ENCODE measurements around the gene PRIM2.
"Not testable (repeated sequence)": the region's sequence is repeated elsewhere in the genome, so short reads cannot be mapped to it uniquely, and the experiment has no call there.

The PRIM2 gene

DNA sequence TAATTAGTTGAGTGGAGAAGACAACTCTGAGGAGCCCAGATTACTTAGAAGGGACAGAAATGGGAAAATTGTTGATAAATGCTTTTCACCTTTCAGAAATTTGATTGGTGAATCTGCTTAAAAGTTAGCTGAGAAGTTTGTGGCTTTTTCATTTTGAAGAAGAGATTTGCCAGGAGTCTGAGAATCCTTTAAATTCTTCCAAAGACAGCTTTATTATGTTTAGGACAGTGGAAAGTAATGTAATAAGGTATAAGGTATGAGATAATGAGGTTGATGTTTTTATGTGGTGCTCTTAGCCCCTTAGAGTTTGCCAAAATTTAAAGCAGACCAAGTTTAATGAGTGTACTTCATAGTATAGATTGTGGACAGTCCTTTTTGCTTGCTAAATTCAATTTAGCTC, 42.3 kb downstream of the PRIM2 start:
- H3K27ac Mint-ChIP-seq; H3K9me3 Mint-ChIP-seq; H3K36me3 Mint-ChIP-seq (ENCODE audit: low read depth); H3K27me3 Mint-ChIP-seq; H3K4me3 Mint-ChIP-seq; intact Hi-C loops (cut with micrococcal nuclease); H3K4me1 Mint-ChIP-seq (ENCODE audit: low read depth): not testable (repeated sequence)

DNA sequence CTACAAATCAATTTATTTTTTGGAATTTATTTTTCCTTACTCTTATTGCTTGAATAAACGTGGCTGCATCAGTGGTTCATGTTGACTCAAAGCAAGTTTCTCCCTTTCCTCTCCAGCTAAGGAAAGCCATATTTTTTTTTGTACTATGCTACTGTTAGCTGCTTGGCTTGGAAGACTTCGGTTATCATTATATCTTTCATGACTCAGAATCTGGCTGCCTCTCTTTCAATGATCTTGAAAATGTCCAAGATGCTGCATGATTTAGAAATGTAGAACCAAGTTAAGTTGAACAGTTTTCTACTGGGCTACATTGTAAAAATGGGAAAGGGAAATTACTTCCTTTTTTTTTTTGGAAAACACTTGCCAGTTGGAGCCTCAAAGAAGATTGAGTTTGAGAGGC, 44.9 kb downstream of the PRIM2 start:
- H3K27ac Mint-ChIP-seq; intact Hi-C loops (cut with micrococcal nuclease); H3K27me3 Mint-ChIP-seq; H3K36me3 Mint-ChIP-seq (ENCODE audit: low read depth); H3K9me3 Mint-ChIP-seq; H3K4me3 Mint-ChIP-seq; H3K4me1 Mint-ChIP-seq (ENCODE audit: low read depth): not testable (repeated sequence)

DNA sequence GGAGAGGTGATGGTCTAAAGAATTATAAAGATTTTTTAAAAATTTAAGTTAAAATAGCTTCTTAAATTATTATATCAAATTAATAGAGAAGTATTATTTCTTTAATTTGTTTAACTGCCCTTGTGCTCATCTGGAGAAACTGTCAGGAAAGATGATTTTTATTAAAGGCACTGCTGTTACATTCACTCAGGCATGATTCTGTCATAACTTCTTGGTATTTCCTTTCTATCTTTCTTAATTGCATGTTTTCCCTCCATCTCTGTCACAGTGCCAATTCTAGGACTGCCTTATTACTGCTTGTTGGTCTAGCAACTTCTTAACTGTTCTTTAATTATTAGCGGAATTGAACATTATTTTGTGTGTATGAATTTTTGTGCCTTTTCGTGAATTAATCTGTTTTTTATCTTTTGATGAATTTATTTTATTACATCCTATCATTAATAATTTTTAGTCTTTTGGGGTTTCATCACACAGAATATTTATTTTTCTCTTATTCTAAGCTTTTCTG, 47.7 kb downstream of the PRIM2 start:
- H3K27me3 Mint-ChIP-seq; H3K36me3 Mint-ChIP-seq (ENCODE audit: low read depth); H3K27ac Mint-ChIP-seq; H3K4me3 Mint-ChIP-seq; H3K9me3 Mint-ChIP-seq; H3K4me1 Mint-ChIP-seq (ENCODE audit: low read depth); intact Hi-C loops (cut with micrococcal nuclease): not testable (repeated sequence)

DNA sequence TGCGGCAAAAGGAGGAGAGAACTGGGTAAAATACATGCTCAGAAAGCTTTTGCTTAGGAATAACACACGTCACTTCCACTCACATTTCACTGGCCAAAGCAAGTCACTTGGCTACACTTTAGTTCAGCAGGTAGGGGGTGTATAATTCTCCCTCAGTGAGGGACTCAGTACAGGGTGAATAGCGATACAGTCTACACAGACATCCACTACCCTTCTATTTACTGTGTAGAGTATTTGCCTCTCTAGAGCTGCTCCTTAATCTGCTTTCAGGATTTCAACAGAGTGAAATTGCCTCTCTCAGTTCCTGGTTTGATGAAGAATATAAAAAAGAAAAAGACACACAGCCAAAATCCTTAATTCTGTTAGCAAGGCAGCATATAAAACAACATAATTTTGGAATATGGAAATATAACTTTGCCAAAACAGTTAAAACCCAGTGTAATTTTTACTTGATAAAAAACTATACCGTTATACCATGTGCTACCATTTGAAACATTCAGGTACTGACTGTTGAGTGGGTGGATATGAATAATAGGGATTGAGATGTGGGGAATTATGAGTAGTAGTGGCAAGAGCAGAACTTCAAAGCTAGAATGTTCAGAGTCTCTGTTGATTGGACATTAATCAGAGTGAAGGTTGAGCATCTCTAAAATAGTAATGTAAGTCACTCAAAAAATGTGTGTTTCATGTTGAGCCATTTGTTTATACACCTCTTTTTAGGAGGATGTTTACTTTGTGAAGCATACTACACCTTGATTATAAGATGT, 51.7 kb downstream of the PRIM2 start:
- intact Hi-C loops (cut with micrococcal nuclease): not testable (repeated sequence)

DNA sequence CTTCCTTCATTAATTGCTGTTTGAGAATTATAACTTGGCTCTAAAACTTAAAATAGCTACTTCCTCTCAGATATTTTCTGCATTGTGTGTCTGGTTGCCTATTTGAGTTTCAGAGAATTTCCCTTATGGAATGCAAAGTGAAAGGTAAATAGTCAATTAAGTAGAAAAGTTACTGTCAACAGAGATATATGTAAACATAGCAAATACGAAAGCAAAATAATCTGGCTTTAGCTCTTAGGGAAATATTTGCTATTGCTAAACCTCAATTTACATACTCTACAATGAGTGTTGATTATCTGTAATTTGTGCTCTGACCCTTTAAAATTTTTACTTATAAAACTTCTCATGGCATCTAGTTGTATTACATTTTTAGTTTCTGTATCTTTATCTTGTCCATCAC, 54.3 kb downstream of the PRIM2 start:
- H3K27ac Mint-ChIP-seq; intact Hi-C loops (cut with micrococcal nuclease); H3K9me3 Mint-ChIP-seq; H3K4me1 Mint-ChIP-seq (ENCODE audit: low read depth); H3K4me3 Mint-ChIP-seq; H3K27me3 Mint-ChIP-seq; H3K36me3 Mint-ChIP-seq (ENCODE audit: low read depth): not testable (repeated sequence)

More for the DNA sequence above, 51.7 kb downstream of the PRIM2 start:
- H3K9me3 Mint-ChIP-seq; H3K27ac Mint-ChIP-seq; H3K4me1 Mint-ChIP-seq (ENCODE audit: low read depth); H3K27me3 Mint-ChIP-seq; H3K36me3 Mint-ChIP-seq (ENCODE audit: low read depth); H3K4me3 Mint-ChIP-seq: not testable (repeated sequence)

- H3K9me3 Mint-ChIP-seq; H3K4me1 Mint-ChIP-seq (ENCODE audit: low read depth); H3K36me3 Mint-ChIP-seq (ENCODE audit: low read depth); H3K4me3 Mint-ChIP-seq; H3K27ac Mint-ChIP-seq; intact Hi-C loops (cut with micrococcal nuclease); H3K27me3 Mint-ChIP-seq: not testable (repeated sequence)
Observed at GRCh38 chr6:57374764-57375163, 57.3 kb downstream of the PRIM2 start.

- H3K27me3 Mint-ChIP-seq; H3K9me3 Mint-ChIP-seq; H3K27ac Mint-ChIP-seq; H3K4me3 Mint-ChIP-seq; intact Hi-C loops (cut with micrococcal nuclease); H3K4me1 Mint-ChIP-seq (ENCODE audit: low read depth): not testable (repeated sequence)
- H3K36me3 Mint-ChIP-seq (ENCODE audit: low read depth): peaks cover 13% of the 10 kb centered on the region
Observed at GRCh38 chr6:57376083-57376482, 58.7 kb downstream of the PRIM2 start.

- H3K9me3 Mint-ChIP-seq; H3K4me1 Mint-ChIP-seq (ENCODE audit: low read depth); H3K27ac Mint-ChIP-seq; H3K27me3 Mint-ChIP-seq; H3K4me3 Mint-ChIP-seq; intact Hi-C loops (cut with micrococcal nuclease): not testable (repeated sequence)
- peaks cover 28% of the 10 kb centered on the region for H3K36me3 Mint-ChIP-seq (ENCODE audit: low read depth)
Observed at GRCh38 chr6:57389038-57389592, 71.7 kb downstream of the PRIM2 start.

DNA sequence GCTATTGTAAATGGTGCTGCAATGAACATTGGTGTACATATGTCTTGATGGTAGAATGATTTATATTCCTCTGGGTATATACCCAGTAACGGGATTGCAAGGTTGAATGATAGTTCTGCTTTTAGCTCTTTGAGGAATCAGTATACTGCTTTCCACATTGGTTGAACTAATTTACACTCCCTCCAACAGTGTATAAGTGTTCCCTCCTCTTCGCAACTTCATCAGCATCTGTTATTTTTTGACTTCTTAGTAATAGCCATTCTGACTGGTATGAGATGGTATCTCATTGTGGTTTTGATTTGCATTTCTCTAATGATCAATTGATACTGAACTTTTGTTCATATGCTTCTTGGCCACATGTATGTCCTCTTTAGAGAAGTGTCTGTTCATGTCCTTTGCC, 73.4 kb downstream of the PRIM2 start:
- intact Hi-C loops (cut with micrococcal nuclease); H3K27ac Mint-ChIP-seq: not testable (repeated sequence)

DNA sequence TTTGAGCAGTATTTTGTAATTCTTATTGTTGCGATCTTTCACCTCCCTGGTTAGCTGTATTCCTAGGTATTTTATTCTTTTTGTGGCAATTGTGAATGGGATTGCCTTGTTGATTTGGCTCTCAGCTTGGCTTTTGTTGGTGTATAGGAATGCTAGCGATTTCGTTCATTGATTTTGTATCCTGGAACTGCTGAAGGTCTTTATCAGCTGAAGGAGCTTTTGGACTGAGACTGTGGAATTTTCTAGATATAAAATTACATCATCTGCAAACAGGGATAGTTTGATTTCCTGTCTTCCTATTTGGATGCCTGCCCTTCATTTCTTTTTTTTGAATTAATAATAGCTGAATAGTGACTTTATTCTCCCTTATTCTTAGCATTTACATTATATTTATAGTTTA, 74.6 kb downstream of the PRIM2 start:
- H3K4me3 Mint-ChIP-seq; intact Hi-C loops (cut with micrococcal nuclease); H3K27ac Mint-ChIP-seq; H3K27me3 Mint-ChIP-seq; H3K4me1 Mint-ChIP-seq (ENCODE audit: low read depth): not testable (repeated sequence)
- Mint-ChIP-seq H3K36me3 (ENCODE audit: low read depth) (peaks cover 52% of the 10 kb centered on the region), H3K9me3 (peaks cover 30% of the 10 kb centered on the region)

More for the DNA sequence above, 73.4 kb downstream of the PRIM2 start:
- Mint-ChIP-seq H3K36me3 (ENCODE audit: low read depth) (peaks cover 42% of the 10 kb centered on the region), H3K9me3 (peaks cover 18% of the 10 kb centered on the region)
- not testable (repeated sequence) for H3K27me3 Mint-ChIP-seq; H3K4me1 Mint-ChIP-seq (ENCODE audit: low read depth); H3K4me3 Mint-ChIP-seq

DNA sequence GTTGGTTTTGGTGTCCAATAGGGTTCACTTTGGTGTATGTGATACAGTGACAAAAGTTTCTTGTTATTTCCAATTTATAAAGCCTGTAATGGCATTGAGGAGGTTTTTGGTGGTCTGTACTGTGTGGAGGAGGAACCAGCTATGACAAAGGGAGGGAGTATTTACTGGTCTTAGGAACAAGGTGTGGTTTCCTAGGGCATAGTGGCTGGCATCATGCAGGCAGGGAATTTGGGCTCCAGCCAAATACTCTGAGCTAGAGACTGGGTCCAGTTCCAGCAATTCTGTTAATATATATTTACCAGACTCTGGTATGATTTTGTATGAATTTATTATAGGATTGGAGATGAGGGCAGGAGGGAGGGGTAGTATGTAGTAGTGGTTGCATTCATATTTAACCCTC, 101.9 kb downstream of the PRIM2 start:
- H3K9me3 Mint-ChIP-seq; H3K27me3 Mint-ChIP-seq; H3K36me3 Mint-ChIP-seq (ENCODE audit: low read depth); H3K4me3 Mint-ChIP-seq; H3K27ac Mint-ChIP-seq; intact Hi-C loops (cut with micrococcal nuclease): not testable (repeated sequence)
- H3K4me1 Mint-ChIP-seq (ENCODE audit: low read depth): peaks cover 14% of the 10 kb centered on the region

DNA sequence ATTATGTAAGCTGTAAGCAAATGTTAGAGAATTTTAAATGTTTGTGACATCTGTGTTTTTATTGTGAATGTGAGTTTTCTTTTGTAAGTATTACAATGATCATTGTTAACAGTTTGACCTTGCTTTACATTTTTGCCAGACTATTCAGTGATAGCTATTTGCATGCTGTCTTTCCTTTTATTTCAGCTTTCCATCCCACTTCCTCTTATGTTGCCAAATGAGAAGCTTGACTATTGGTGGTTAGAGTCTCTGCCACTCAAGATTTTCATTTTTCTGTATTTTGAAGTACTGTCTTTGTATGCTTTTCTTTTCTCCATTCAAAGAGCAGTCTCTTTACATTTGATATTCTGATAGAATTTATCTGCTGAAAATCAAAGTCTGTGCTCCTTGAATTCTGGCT, 104.1 kb downstream of the PRIM2 start:
- intact Hi-C loops (cut with micrococcal nuclease): no loop called here
- Mint-ChIP-seq H3K4me1 (ENCODE audit: low read depth) (peaks cover 14% of the 10 kb centered on the region), H3K27ac (no peak overlapping the region), H3K9me3 (no peaks in the 10 kb centered on the region), H3K36me3 (ENCODE audit: low read depth) (no peaks in the 10 kb centered on the region), H3K4me3 (no peak overlapping the region), H3K27me3 (no peaks in the 10 kb centered on the region)

DNA sequence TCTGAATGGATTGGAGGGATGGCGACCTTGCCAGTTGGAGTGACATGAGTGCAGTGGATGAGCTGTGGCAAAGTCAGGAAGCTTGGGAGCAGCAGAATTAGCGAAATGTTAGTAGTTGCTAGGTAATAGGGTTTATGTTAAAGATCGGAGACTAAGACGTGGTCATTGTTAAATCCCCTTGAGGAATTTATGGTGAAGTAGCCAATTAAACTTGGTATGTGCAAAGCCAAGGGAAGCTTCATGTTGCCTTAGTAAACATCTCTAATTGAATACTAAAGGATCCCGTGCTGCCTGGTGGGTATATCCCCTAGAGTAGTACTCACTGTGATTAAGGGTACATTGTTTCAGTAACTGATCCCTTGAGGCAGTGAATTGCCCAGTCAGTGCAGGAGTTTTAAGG, 106.0 kb downstream of the PRIM2 start:
- Mint-ChIP-seq H3K36me3 (ENCODE audit: low read depth) (no peaks in the 10 kb centered on the region), H3K4me1 (ENCODE audit: low read depth) (peaks cover 14% of the 10 kb centered on the region), H3K27ac (no peak overlapping the region), H3K27me3 (no peaks in the 10 kb centered on the region), H3K9me3 (no peaks in the 10 kb centered on the region), H3K4me3 (no peak overlapping the region)
- intact Hi-C loops (cut with micrococcal nuclease): no loop called here

DNA sequence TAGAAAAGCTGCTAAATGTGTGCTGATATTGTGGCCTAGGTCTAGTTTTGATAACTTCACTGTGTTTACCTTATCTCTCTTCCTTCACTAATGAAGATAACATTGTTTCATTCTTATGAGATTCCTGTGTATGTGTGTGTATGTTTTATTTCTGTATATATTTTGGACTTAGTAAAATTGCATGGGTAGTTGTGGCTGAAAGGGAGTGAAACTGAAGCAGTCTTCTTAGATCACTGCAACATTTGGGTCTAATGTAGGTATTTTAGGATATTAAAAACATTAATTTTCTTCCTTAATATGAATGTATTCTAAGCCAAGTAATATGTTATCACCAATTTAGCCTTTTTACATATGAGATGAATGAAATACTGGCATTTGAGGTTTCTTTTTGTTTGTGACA, 114.3 kb downstream of the PRIM2 start:
- intact Hi-C loops (cut with micrococcal nuclease); H3K4me3 Mint-ChIP-seq; H3K27me3 Mint-ChIP-seq; H3K36me3 Mint-ChIP-seq (ENCODE audit: low read depth); H3K27ac Mint-ChIP-seq; H3K9me3 Mint-ChIP-seq; H3K4me1 Mint-ChIP-seq (ENCODE audit: low read depth): not testable (repeated sequence)

DNA sequence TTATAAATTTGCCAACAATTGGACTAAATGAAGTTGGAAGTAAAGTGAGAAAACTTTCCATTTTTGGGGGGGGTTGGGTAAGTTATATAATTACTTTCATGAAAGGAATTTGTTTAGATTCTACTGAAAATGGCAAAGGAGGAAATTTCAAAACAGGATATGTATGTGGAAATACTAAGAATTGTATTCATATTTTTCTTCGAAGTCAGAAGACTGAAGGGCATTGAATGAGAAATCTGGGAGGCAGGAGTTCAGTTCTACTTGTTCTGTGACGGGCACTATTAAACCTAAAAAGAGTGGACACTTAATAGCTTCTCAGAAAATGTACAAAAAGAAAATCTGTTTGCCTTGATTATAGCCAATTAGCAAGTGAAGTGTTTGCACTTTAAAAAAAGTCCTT, 114.7 kb downstream of the PRIM2 start:
- H3K4me3 Mint-ChIP-seq: no peak overlapping the region
- peaks cover 10% of the 10 kb centered on the region for H3K4me1 Mint-ChIP-seq (ENCODE audit: low read depth)
- no peaks in the 10 kb centered on the region for H3K9me3 Mint-ChIP-seq

More for the DNA sequence above, 114.7 kb downstream of the PRIM2 start:
- no peaks in the 10 kb centered on the region for H3K27me3 Mint-ChIP-seq
- H3K36me3 Mint-ChIP-seq (ENCODE audit: low read depth): no peaks in the 10 kb centered on the region
- no peak overlapping the region for H3K27ac Mint-ChIP-seq
- intact Hi-C loops (cut with micrococcal nuclease): no loop called here
